MG63 (cell line): ENCODE results near the gene RANBP3. TPM values are rescaled to one million over a fixed set of nuclear protein-coding genes. Genes with fewer than 3 reads are reported as not detected.
A peak's percentile ranks its signal among the peaks of the same experiment; 100 is the strongest.
"Not testable (repeated sequence)": the region's sequence is repeated elsewhere in the genome, so short reads cannot be mapped to it uniquely, and the experiment has no call there.

Experiments used
- DNase-seq: peaks from one replicate; pipeline ENCODE4 v3.0.0-alpha.2; 2020
- H3K27me3 ChIP-seq: fragments of 250-450 bp; sonication (Bioruptor Pico); 2 replicates; pipeline ENCODE4 v1.5.1; 2020; ENCODE audit warnings: mild to moderate bottlenecking, moderate library complexity
- H3K36me3 ChIP-seq: fragments of 250-450 bp; sonication (Bioruptor Pico); 2 replicates; pipeline ENCODE4 v1.5.1; 2020; ENCODE audit warnings: mild to moderate bottlenecking, moderate library complexity
- H3K4me3 ChIP-seq: fragments of 250-450 bp; sonication (Bioruptor Pico); 2 replicates; pipeline ENCODE4 v1.5.1; 2020; ENCODE audit warnings: mild to moderate bottlenecking, moderate library complexity
- H3K9me3 ChIP-seq: fragments of 250-450 bp; sonication (Bioruptor Pico); 2 replicates; pipeline ENCODE4 v1.5.1; 2020; ENCODE audit warnings: mild to moderate bottlenecking, moderate library complexity
- total RNA-seq: library from RNA; depleted of rRNA; stranded (reverse); fragments of >200 nt; shearing (Covaris generic); gene quantifications from 2 replicates; pipeline ENCODE4 v1.2.3, GENCODE V29; 2014; ENCODE audit warnings: low replicate concordance

Gene RANBP3
- total RNA-seq, 1 experiment from 2014 or later = 43.4 TPM

- H3K36me3 ChIP-seq = no peaks in the 10 kb centered on the region
- no peaks in the 10 kb centered on the region for H3K27me3 ChIP-seq
- no peaks in the 10 kb centered on the region for H3K9me3 ChIP-seq
- no peak for DNase-seq
- H3K4me3 ChIP-seq = no peak overlapping the region
These were observed 81.4 kb downstream of the RANBP3 start for GRCh38 chr19:5896365-5897076.

GRCh38 chr19:5895890-5896289 lies 82.0 kb downstream of the RANBP3 start:
- no peak for DNase-seq
- Histone ChIP-seq H3K36me3 (no peaks in the 10 kb centered on the region), H3K9me3 (no peaks in the 10 kb centered on the region), H3K4me3 (no peak overlapping the region), H3K27me3 (no peaks in the 10 kb centered on the region)

- no peak for DNase-seq
- H3K4me3 ChIP-seq = no peak overlapping the region
- no peaks in the 10 kb centered on the region for H3K9me3 ChIP-seq
- H3K27me3 ChIP-seq = no peaks in the 10 kb centered on the region
- no peaks in the 10 kb centered on the region for H3K36me3 ChIP-seq
These were observed 82.5 kb downstream of the RANBP3 start for GRCh38 chr19:5895409-5895808.

- Histone ChIP-seq H3K36me3 (no peaks in the 10 kb centered on the region), H3K27me3 (no peaks in the 10 kb centered on the region), H3K9me3 (no peaks in the 10 kb centered on the region), H3K4me3 (no peak overlapping the region)
- DNase-seq = no peak
These were observed 83.1 kb downstream of the RANBP3 start for GRCh38 chr19:5894704-5895349.

GRCh38 chr19:5893907-5894703 lies 83.8 kb downstream of the RANBP3 start:
- H3K4me3 ChIP-seq = no peak overlapping the region
- no peaks in the 10 kb centered on the region for H3K9me3 ChIP-seq
- DNase-seq = no peak
- H3K27me3 ChIP-seq = no peaks in the 10 kb centered on the region
- H3K36me3 ChIP-seq = no peaks in the 10 kb centered on the region

GRCh38 chr19:5893296-5893903 lies 84.5 kb downstream of the RANBP3 start:
- Histone ChIP-seq H3K36me3 (no peaks in the 10 kb centered on the region), H3K9me3 (no peaks in the 10 kb centered on the region), H3K27me3 (no peaks in the 10 kb centered on the region), H3K4me3 (no peak overlapping the region)
- no peak for DNase-seq

- Histone ChIP-seq H3K27me3 (no peaks in the 10 kb centered on the region), H3K36me3 (no peaks in the 10 kb centered on the region), H3K4me3 (no peak overlapping the region), H3K9me3 (no peaks in the 10 kb centered on the region)
- DNase-seq = no peak
These were observed 85.1 kb downstream of the RANBP3 start for GRCh38 chr19:5892772-5893275.

GRCh38 chr19:5891938-5892771 lies 85.8 kb downstream of the RANBP3 start:
- DNase-seq = no peak
- no peaks in the 10 kb centered on the region for H3K9me3 ChIP-seq
- H3K27me3 ChIP-seq = no peaks in the 10 kb centered on the region
- no peaks in the 10 kb centered on the region for H3K36me3 ChIP-seq
- no peak overlapping the region for H3K4me3 ChIP-seq

- Histone ChIP-seq H3K36me3 (no peaks in the 10 kb centered on the region), H3K9me3 (no peaks in the 10 kb centered on the region), H3K27me3 (no peaks in the 10 kb centered on the region), H3K4me3 (no peak overlapping the region)
- DNase-seq = no peak
These were observed 86.4 kb downstream of the RANBP3 start for GRCh38 chr19:5891572-5891937.

- no peaks in the 10 kb centered on the region for H3K36me3 ChIP-seq
- H3K27me3 ChIP-seq = no peaks in the 10 kb centered on the region
- DNase-seq = no peak
- no peak overlapping the region for H3K4me3 ChIP-seq
- H3K9me3 ChIP-seq = no peaks in the 10 kb centered on the region
These were observed 87.8 kb downstream of the RANBP3 start for GRCh38 chr19:5890099-5890498.

- H3K4me3 ChIP-seq = no peak overlapping the region
- no peaks in the 10 kb centered on the region for H3K27me3 ChIP-seq
- H3K36me3 ChIP-seq = no peaks in the 10 kb centered on the region
- no peaks in the 10 kb centered on the region for H3K9me3 ChIP-seq
- DNase-seq = peak; percentile 39
These were observed 88.5 kb downstream of the RANBP3 start for GRCh38 chr19:5889288-5889971.

GRCh38 chr19:5884065-5884811 lies 93.7 kb downstream of the RANBP3 start:
- not testable (repeated sequence) for H3K27me3 ChIP-seq, H3K4me3 ChIP-seq, H3K9me3 ChIP-seq, DNase-seq, H3K36me3 ChIP-seq

GRCh38 chr19:5883157-5883873 lies 94.6 kb downstream of the RANBP3 start:
- not testable (repeated sequence) for H3K36me3 ChIP-seq, H3K4me3 ChIP-seq, H3K9me3 ChIP-seq, H3K27me3 ChIP-seq
- peak; percentile 38 for DNase-seq

GRCh38 chr19:5882421-5882968 lies 95.4 kb downstream of the RANBP3 start:
- Histone ChIP-seq H3K4me3 (no peak overlapping the region), H3K36me3 (no peaks in the 10 kb centered on the region), H3K27me3 (no peaks in the 10 kb centered on the region), H3K9me3 (no peaks in the 10 kb centered on the region)
- DNase-seq = no peak
